ENCODE results near the gene PXDC1.

PXDC1 gene, protein sequence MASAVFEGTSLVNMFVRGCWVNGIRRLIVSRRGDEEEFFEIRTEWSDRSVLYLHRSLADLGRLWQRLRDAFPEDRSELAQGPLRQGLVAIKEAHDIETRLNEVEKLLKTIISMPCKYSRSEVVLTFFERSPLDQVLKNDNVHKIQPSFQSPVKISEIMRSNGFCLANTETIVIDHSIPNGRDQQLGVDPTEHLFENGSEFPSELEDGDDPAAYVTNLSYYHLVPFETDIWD

DNA sequence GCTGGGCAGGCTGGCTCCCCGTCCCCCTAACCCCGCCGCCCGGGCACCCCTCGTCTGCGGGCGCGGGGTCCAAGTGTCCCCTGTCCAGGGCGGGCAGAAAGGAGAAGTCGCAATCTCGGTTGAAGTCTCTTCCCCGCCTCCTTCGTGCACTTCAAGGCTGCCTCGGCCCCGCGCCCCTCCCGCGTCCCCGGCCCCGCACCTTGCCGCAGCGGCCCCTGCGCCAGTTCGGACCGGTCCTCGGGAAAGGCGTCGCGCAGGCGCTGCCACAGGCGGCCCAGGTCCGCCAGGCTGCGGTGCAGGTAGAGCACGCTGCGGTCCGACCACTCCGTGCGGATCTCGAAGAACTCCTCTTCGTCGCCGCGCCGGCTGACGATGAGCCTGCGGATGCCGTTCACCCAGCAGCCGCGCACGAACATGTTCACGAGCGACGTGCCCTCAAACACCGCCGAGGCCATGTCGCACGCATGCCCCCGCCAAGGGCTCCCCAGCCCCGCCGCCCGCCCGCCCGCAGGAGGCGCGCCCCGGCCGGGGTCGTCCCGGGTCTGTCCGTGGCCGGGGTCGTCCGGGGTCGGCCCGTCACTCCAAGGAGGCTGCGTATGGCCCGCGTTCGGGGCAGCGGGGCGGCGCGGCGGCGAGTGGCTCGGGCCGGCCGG, at the start of gene PXDC1:
PXDC1 (minus strand) TSS at position 637 of the 653 bp plus-strand sequence; CDS start at position 455, 182 bp downstream.
- in situ Hi-C loops (cut with MboI; ENCODE audit: low sequenced_read_pairs) = no loop called here

DNA sequence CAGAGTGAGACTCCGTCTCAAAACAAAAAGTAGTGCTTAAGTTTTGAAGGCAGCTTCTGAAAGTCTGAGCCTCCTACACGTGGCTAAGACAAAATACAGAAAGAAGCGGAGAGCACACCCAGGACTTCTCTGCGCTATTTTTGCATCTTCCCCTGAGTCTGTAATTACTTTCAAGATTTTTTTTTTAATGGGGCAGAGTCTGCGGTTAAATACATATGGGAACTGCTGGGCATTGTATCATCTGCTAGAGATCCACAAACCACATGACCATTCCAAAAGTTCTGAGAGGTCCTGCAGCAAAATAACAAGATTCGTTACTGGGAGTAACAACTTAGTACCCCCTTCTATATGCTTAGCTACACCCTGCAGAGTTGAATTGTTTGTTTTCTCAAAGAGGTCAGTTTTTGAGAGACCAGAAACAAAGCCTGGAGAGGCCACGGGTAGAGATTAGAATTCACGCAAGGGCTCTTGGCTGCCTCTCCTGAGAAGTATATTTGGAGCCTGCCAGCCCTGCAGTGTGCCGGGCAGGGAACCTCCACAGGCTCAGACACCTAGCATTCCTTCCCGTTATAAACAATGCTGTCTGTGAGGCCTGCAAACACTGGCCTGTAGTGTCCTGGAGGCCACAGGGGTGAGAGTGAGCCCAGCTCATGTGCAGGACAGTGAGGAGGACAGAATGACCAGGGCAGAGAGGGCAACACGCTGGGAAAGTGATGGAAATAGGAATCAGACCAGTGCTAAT, 49.5 kb upstream of the PXDC1 start:
- in situ Hi-C loops (cut with MboI; ENCODE audit: low sequenced_read_pairs) = no loop called here

DNA sequence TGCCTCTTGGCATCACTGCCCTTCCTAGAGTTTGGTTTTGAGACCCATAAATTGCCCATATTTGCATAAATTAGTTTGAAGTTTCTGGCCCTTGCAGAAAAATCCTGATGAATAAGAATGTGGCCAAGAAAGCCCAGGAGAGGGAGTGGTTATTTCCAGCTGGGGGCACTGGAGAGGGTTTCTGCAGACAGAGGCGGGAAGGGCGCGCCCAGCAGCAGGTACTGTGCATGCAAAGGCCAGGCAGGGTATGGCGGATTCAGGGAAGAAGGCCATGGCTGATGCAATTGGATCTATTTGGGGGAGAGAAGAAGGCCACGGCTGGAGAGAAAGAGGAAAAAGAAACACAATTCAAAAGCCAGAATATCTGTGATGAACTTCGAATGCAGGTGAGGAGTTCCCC, 48.2 kb upstream of the PXDC1 start:
- in situ Hi-C loops (cut with MboI; ENCODE audit: low sequenced_read_pairs) = no loop called here

DNA sequence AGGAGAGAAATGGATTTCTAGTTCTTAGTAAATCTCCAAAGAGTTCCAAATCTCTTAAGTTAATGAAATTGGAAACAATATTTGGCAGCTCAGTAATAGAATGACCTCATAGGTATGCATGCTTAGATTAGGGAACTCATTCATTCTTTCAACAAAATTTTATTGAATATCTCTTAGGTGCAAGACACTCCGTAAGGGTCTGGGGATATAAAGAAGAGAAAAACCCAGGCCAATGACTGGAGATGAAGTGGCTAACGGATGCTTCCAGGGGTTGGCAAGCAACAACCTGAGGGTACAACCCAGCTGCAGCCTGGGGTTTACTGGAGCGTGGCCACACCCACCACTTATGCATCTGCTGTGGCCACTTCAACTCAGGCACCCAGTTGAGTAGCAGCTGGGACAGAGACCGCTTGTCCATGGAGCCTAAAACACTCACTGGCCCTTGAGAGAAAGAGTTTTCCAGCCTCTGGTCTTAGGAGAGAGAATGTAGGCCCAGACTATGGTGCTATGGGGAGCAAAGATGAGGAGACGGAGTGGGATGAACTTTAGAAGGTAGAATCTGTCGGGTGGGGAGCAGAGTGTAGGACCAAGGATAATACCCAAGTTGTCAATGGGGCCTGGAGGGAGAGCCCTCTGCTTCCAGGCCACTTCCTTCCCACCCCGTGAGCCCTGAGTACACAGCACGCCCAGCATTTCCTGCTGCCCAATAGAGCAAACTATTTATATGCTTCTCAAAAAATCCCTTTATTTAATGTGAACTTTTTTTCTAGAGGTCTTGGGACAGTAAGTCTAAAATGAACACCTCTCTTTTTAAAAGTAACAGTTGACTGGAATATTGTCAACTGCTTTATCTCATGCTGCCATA, 46.8 kb upstream of the PXDC1 start:
- in situ Hi-C loops (cut with MboI; ENCODE audit: low sequenced_read_pairs) = no loop called here

DNA sequence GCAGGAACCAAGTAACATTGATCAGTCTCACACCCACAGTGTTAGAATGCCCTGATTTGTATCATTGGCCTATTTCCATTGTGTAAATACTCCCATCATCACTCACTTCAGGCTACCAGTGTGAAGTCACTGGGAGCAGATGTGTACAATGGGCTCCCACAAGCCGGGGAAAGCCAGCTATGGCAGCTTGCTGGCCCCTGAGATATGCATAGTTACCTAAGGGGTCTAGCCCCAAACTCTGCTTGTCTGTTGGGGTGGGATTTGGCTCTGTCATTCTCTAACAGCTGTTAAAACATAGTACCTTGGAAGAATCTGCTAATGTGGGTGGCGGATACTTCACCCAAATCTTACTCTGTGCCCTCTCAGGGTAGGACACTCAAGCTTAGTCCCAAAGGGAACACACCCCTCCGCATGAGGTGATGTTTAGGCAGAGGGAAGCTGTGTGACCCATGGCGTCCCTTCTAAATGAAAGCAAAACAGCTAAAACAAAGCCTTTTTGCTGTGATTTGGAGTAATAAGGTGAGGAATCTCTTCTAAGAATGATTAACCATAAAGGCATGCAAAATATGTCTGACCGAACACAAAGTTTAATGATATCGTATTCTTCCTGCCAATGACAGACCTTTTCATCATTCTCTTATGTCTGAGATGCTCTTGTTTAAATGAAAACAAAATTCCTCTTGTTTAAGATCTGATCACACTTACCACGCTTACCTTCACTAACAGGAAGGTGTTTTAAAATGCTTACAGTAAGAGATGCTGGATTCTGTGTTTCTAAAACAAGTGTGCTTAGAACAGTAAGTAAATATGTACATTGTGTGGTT, 45.9 kb upstream of the PXDC1 start:
- in situ Hi-C loops (cut with MboI; ENCODE audit: low sequenced_read_pairs) = no loop called here

DNA sequence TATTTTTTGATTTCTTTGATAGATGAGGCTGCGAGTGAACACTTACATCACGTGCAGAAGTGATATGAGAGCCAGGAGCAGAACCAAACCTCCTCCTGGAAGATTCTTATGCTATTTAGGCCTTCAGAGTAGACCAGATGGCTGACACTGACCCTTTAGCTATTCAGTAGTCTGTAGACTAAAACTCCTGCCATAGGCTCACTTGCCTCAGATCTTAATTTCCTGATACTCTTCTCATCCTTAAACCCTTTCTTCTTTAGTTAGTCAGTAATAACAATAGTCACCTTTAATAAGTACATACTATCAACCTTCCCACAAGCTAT, 45.2 kb upstream of the PXDC1 start:
- in situ Hi-C loops (cut with MboI; ENCODE audit: low sequenced_read_pairs) = no loop called here

DNA sequence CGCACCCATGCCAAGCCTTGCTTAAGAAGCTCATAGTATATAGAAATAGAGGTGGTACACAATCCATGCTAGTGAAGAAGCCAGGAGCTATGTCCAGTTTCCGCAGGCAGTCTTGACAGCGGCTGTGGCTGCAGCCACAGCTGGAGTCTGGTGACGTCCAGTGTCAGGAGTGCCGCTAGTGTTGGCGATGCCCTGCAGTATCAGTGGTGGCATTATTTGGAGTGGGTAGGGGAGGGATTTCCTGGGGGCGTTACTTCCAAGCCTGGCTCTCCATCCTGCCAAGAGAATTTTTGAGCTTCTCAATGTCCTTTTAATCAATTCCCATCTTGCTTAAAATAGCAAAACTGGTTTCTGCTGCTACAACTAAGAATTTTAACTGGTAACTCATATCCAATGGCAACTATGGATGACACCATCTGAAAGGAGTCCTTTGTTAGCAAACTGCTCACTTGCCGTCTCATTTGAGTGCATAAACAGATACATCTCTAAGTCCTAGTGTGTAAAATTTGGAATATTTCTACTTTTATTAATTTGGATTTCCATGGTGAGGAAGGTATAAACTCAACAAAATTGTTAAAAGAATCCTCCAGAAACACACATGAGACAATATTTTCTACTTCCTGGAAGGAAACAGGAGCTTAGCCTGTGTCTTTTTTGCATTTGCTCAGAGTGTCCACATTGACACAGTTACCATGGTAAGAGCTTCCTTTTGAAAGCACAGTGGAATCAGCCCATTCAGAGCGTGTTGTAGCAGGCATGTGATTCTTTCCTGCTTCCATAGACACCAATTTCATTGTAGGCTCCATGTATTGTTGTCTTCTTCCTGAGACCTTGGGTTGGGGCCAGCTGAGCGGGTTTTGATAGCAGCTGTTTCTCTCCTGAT, 44.6 kb upstream of the PXDC1 start:
- in situ Hi-C loops (cut with MboI; ENCODE audit: low sequenced_read_pairs) = no loop called here

DNA sequence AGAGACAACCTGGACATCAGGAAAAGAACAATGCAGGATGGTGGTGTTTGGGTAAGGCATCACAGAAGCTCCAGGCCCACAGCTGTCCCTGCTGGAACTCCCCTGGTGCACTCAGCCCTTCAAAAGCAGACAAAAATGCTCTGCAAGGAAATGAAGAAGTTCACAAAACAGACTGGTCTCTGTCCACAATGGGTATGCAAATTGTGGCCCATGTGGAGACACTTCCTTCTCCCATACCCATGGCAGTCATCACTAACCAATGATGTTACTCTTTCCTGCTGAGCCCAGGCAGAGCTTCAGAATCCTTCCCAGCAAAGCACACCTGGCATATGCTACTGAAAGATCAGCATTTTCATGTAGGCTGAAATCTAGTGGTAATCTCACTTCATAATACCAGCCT, 42.6 kb upstream of the PXDC1 start:
- in situ Hi-C loops (cut with MboI; ENCODE audit: low sequenced_read_pairs) = no loop called here

DNA sequence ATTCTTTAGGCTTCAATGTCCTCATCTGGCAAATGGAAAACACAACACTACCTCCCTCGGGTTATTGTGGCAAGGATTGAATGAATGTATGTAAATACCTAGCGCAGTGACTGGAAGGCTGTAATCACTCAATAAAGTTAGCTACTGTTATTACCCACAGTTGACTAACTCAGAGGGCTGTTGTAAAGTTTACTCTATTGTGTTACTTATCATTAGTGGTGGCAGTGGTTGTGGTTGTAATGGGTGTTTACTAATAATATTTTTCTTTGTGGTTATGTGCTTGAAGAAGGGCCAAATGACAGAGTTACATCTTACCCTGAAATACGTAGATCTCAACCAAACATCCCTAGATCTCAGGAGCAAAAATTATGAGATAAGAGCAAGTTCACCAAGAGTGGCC, 42.0 kb upstream of the PXDC1 start:
- in situ Hi-C loops (cut with MboI; ENCODE audit: low sequenced_read_pairs) = no loop called here

DNA sequence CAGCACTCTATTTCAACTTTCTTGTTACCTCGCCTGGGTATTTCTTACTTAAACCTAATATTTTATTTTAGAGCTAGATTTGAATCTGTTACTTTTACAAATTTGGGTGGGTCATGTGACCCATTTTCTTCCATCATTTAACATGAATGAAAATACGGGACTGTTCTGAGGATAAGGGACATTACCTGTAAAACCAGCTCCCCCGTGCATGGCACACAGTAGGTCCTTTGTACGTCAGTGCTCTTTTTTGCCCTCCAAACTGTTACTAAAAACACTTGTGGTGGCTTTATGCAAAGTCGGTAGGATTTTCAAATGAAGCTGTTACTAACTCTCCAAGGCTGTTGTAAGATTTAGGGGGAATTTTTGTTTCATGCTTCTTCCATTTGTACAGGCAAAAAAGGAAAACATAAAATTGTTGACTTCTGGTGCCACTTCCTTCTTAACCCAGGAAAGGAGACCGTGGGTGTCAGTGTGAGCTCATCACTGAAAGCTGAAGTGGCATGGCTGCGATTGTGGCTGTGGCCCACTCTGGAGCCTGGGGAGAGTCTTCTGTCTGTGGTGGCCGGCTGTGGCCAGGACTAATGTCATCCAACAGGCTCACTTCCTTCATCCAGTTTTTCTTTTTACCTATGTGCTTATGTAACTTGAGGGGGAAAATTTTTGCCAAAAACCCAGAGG, 40.2 kb upstream of the PXDC1 start:
- in situ Hi-C loops (cut with MboI; ENCODE audit: low sequenced_read_pairs) = no loop called here

DNA sequence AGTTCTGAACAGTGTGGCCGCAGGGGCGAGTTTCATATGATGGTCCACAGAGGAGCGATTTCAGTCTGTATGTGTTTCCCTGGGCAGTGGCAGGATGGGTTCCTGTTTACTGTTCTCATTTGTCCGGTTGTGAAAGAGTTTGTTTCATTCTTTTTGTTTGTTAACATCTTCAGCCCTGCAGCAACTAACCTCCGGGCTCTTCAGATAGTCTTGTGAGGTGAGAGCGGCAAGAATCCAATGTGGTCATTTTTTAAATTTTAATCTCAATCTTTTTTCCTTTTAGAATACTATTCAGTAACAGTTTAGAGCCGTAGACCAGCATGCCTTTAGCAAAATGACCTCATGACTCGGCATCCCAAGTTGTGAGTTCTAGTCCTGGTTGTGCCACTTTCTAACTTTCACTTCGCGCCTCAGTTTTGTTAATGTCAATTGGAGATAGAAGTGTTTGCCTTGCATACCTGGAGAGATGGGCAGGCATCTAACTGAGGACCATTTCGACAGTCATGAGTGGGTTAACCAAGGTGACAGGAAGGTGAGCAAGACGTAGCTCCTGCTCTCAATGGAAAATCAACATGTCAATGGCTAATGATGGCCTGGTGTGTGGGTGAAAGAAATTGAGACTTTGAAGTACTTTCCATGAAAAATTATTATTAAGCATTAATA, 38.5 kb upstream of the PXDC1 start:
- in situ Hi-C loops (cut with MboI; ENCODE audit: low sequenced_read_pairs) = no loop called here

DNA sequence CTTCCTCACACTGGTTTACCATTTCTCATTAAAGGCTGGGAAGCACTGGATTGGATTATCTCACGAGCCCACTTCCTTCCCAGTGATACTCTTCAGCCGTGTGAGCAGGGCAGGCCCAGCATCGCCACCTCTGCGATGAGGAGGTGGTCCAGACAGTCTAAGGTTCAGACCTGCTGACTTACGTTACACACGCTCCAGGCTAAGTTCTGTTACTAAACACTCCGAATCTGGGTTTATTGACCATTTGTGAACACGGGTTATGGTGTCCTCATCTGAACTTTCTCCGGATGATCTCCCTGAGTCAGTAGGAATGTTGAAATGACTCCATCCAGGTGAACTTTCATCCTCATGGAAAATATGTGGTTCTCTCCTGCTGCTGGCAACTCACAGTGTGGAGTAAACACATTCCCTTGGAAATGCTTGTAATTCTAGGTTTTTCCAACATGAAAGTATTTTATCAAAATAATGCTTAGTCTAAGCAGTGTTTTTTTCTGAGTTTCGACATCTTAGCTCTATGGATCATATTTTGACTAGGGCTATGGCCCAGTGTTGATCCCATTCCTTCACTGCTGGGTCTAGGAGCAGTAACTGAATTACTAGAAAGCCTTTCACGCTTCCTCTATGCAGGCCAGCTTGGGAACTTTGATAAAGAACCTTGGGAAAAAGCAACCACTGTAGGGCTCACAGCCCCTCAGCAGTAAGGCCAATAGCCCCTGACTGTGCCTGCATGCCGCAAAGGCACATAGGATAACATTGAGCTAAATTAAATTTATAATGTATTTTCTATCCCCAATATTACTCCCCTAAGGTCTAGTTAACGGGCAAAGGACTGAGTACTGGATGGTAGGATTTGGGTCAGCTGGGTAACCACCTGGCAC, 37.7 kb upstream of the PXDC1 start:
- in situ Hi-C loops (cut with MboI; ENCODE audit: low sequenced_read_pairs) = no loop called here

DNA sequence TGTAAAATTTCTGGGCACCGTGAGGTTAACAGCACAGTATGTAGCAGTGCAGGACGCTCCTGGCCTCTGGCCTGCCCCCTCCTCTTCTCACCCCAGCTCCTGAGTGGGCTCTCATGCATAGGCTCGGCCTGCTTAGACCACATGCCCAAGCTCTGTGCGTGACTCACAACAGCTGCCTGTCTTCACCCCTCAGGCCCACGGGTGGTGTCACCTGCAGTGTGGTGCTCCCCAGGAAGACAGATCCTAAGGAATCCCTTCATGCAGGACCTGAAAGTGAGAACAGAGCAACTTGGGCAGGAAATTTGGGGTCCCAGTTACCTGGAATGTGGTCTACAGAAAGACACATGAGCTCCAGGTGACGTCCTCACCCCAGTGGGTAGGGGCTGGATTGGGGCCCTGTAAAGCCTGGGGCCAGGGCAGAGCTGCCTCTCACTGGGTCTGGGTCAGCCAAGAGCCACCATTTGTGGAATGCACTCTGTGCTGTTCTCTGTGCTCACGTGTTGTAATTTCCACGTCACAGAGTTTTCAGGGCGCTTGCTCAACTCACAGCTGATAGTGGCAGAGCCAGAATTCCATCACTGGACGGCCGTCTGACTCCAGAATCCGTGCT, 37.0 kb upstream of the PXDC1 start:
- in situ Hi-C loops (cut with MboI; ENCODE audit: low sequenced_read_pairs) = no loop called here

DNA sequence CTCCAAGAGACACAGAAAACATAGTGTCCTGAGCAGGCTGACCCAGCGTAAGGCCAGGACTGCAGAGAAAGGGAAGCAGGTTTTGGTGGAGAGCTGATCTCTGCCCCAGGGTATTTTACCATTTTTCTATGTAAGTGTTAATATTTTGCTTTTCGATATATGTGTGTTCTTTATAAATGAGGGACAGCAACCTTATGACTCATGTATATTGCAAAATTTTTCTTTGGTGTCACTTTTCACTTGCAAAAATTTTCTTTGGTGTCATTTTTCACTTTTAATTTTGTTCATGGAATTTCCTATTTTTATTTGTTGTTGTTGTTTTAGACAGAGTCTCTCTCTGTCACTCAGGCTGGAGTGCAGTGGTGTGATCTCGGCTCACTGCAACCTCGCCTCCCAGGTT, 34.6 kb upstream of the PXDC1 start:
- in situ Hi-C loops (cut with MboI; ENCODE audit: low sequenced_read_pairs) = no loop called here

DNA sequence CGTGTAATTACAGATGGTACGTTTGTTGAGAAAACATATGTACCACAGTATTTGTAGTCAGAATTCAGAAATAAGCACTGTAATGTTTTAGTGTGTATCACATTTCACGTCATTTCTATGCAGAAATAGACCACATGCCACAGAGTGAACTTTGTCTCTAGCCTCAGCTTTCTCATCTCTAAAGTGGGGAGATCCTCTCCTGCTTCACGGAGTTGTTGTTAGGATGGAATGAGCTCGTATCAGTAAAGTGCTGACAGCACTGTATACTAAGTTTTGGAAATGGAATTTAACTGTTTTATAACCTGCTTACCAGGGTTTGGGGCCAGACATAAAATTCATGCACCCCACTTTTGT, 34.2 kb upstream of the PXDC1 start:
- in situ Hi-C loops (cut with MboI; ENCODE audit: low sequenced_read_pairs) = no loop called here

DNA sequence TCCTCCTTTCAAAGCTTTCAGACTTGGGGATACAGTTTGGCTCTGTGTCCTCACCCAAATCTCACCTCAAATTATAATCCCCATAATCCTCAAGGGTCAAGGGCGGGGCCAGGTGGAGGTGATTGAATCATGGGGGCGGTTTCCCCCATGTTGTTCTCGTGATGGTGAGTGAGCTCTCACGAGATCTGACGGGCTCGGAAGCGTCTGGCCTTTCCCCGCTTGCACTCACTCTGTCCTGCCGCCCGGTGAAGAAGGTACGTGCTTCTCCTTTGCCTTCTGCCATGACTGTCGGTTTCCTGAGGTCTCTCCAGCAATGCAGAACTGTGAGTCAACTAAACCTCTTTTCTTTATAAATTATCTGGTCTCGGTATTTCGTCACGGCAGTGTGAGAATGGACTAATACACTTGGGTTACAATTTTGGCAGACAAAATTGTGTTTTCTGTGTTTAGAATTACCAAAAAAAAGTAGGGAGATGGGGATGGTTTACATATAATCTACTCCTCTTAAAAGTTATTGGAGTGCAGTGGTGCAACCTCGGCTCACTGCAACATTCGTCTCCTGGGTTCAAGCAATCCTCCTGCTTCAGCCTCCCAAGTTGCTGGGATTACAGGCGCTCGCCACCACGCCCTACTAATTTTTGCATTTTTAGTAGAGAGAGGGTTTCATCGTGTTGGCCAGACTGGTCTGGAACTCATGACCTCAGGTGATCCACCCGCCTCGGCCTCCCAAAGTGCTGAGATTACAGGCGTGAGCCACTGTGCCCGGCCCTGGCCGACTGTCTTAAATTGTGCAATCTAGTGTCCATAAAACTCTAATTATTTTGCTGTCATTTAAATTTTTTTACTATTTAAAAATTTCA, 33.6 kb upstream of the PXDC1 start:
- in situ Hi-C loops (cut with MboI; ENCODE audit: low sequenced_read_pairs) = no loop called here

All from hTERT RPE-1 (cell line).